ENCODE data around the gene PTPRD.

GRCh38 chr9:8267636-8268035, 2345.2 kb downstream of the PTPRD start:
- TF ChIP-seq, protein P1, sequence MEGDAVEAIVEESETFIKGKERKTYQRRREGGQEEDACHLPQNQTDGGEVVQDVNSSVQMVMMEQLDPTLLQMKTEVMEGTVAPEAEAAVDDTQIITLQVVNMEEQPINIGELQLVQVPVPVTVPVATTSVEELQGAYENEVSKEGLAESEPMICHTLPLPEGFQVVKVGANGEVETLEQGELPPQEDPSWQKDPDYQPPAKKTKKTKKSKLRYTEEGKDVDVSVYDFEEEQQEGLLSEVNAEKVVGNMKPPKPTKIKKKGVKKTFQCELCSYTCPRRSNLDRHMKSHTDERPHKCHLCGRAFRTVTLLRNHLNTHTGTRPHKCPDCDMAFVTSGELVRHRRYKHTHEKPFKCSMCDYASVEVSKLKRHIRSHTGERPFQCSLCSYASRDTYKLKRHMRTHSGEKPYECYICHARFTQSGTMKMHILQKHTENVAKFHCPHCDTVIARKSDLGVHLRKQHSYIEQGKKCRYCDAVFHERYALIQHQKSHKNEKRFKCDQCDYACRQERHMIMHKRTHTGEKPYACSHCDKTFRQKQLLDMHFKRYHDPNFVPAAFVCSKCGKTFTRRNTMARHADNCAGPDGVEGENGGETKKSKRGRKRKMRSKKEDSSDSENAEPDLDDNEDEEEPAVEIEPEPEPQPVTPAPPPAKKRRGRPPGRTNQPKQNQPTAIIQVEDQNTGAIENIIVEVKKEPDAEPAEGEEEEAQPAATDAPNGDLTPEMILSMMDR (IDR thresholded peaks at IDR 0.05 in 2 of 3, conservative IDR thresholded peaks at IDR 0.05 in 1 of 3; ENCODE audit: borderline replicate concordance in 1 of 3, insufficient read depth in 1 of 3, low read depth in 2 of 3, low read length in 2 of 3) = no peak
- TF ChIP-seq POLR2AphosphoS5 (IDR thresholded peaks at IDR 0.05; ENCODE audit: low read depth, low read length) = no peak
- no peak for TF ChIP-seq POLR2A (IDR thresholded peaks at IDR 0.05; ENCODE audit: borderline replicate concordance, extremely low read depth, insufficient read depth, insufficient read length)
- TF ChIP-seq RAD21 (IDR thresholded peaks at IDR 0.05; ENCODE audit: low read depth) = no peak
- TF ChIP-seq SIN3A (IDR thresholded peaks at IDR 0.05; ENCODE audit: low read depth) = no peak
